ENCODE data around the gene PGM1.

- TF ChIP-seq CTCF (IDR thresholded peaks at IDR 0.05) (no peak), POLR2A (IDR thresholded peaks at IDR 0.05) (no peak)
Observed at GRCh38 chr1:63607322-63607721, 14.1 kb downstream of the PGM1 start.
